Gastroesophageal sphincter (tissue), 3 donors: Measurements from ENCODE around the gene CABP2.

ENCODE experiments used
- CTCF ChIP-seq, 4 experiments: fragments of 200-600 bp in 2 of 4; fragments of 450-650 bp in 2 of 4; sonication (generic) in 1 of 4; IDR thresholded peaks; one replicate each; pipeline ENCODE4 v1.5.1; 2017 to 2019; ENCODE audit warnings: antibody characterized with exemption in 4 of 4, mild to moderate bottlenecking in 2 of 4, moderate library complexity in 2 of 4
- EP300 ChIP-seq: sonication (generic); formaldehyde crosslinking; IDR thresholded peaks from one replicate; pipeline ENCODE4 v1.6.1; 2017; ENCODE audit warnings: antibody characterized with exemption, mild to moderate bottlenecking
- POLR2A ChIP-seq, 2 donors: fragments of 450-650 bp; IDR thresholded peaks; one replicate each; pipeline ENCODE4 v1.6.1; 2017; ENCODE audit warnings: antibody characterized with exemption in 2 of 2, mild to moderate bottlenecking in 2 of 2, moderate library complexity in 1 of 2
- POLR2AphosphoS5 ChIP-seq: sonication (generic); formaldehyde crosslinking; IDR thresholded peaks from one replicate; pipeline ENCODE4 v1.6.1; 2017; ENCODE audit warnings: antibody characterized with exemption

DNA sequence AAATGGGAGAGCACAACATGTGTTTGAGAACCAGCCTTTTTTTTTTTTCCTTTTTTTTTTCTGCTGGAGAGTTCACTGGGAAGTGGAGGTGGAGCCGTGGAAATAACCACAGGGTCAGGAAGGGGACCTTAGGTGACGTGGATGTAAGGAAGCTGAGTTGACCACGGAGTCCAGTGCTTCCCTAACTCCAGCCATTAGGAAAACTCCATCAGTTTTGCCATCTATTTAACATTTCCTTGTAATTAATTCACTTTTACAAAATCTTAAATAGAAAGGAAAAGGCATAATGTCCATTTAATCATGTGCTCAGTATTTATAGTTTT, 13.3 kb downstream of the CABP2 start:
- TF ChIP-seq CTCF (IDR thresholded peaks at IDR 0.05) (no peak), POLR2A (IDR thresholded peaks at IDR 0.05) (no peak), EP300 (no peak), POLR2AphosphoS5 (no peak)
